ENCODE measurements around the gene TERT. TPM values are rescaled to one million over a fixed set of nuclear protein-coding genes. Genes with fewer than 3 reads are reported as not detected.
A peak's percentile ranks its signal among the peaks of the same experiment; 100 is the strongest.

The TERT gene
- total and polyA plus RNA-seq, 2 of the 4 experiments (the other 2 are of a cell fraction), result not detected

- Histone ChIP-seq H4K91ac (ENCODE audit: insufficient read depth, low read depth, low read length) (no peak overlapping the region), H3K4ac (ENCODE audit: low read depth, low read length) (no peak overlapping the region)
These were observed 32.5 kb downstream of the TERT start for GRCh38 chr5:1262381-1262780.

More at GRCh38 chr5:1262381-1262780, 32.5 kb downstream of the TERT start:
- ChIA-PET POLR2A (ENCODE audit: unreplicated experiment) (no interaction called here), CTCF (no interaction called here)
- BruUV-seq (replicated peaks), result no TSS peak
- no peak overlapping the region for H3K4me2 ChIP-seq (ENCODE audit: low read depth, low read length)
- H3K18ac ChIP-seq (ENCODE audit: low read depth, low read length), result no peak overlapping the region
- no peak overlapping the region for H2BK15ac ChIP-seq (ENCODE audit: low read depth, low read length)
- H3K14ac ChIP-seq (replicated peaks; ENCODE audit: low read depth, low read length), result no peak overlapping the region
- TF ChIP-seq USF2 (IDR thresholded peaks at IDR 0.05; ENCODE audit: low read depth, low read length), result no peak
- TF ChIP-seq NFE2L2 (IDR thresholded peaks at IDR 0.05; ENCODE audit: low read depth, low read length), result no peak
- TF ChIP-seq SMC3 (IDR thresholded peaks at IDR 0.05; ENCODE audit: low read depth, low read length), result no peak
- TF ChIP-seq FOS (IDR thresholded peaks at IDR 0.05; ENCODE audit: low read depth, low read length), result no peak
- no peak for TF ChIP-seq MAZ (IDR thresholded peaks at IDR 0.05; ENCODE audit: borderline replicate concordance, low read depth, low read length)
- TF ChIP-seq RCOR1 (IDR thresholded peaks at IDR 0.05; ENCODE audit: insufficient replicate concordance, low read length), result no peak
- H3K27ac ChIP-seq (ENCODE audit: insufficient read depth, low read length), result no peak overlapping the region
- no peak overlapping the region for H2AK5ac ChIP-seq (ENCODE audit: low read depth, low read length)
- H2BK120ac ChIP-seq (ENCODE audit: low read depth, low read length), result no peak overlapping the region
- dilution Hi-C loops (cut with HindIII; ENCODE audit: low sequenced_read_pairs, unreplicated experiment) (no loop called here), in situ Hi-C loops (cut with MboI; ENCODE audit: low sequenced_read_pairs) (no loop called here), intact Hi-C loops (cut with micrococcal nuclease) (no loop called here)
- H3K9me1 ChIP-seq (ENCODE audit: insufficient read depth, low read length), result no peaks in the 10 kb centered on the region
- DNase-seq (peak; percentile 6), ATAC-seq (ENCODE audit: low read depth) (no peak)
- no peaks in the 10 kb centered on the region for H3K36me3 ChIP-seq (ENCODE audit: control insufficient read depth, insufficient read depth, low read length)
- H3K4me1 ChIP-seq (ENCODE audit: control insufficient read depth, insufficient read depth, low read length), result no peaks in the 10 kb centered on the region
- 56% methylated on average over 1 of the region's 1 CpG; no CpG with 5 or more reads in 1 of the 2 experiments for WGBS, 2 experiments (ENCODE audit: extremely low coverage in 2 of 2, insufficient read length in 1 of 2)
- H3K9me3 ChIP-seq (ENCODE audit: control insufficient read depth, insufficient read depth, low read length), result peaks cover 57% of the 10 kb centered on the region
- no peak overlapping the region for H4K5ac ChIP-seq (ENCODE audit: low read depth, low read length)
- H2AFZ ChIP-seq (replicated peaks; ENCODE audit: low read length, poor library complexity), result no peak overlapping the region
- no peak overlapping the region for H3K56ac ChIP-seq (ENCODE audit: extremely low read depth, insufficient read depth, low read length)
- no peak overlapping the region for H3K4me3 ChIP-seq (ENCODE audit: insufficient read depth, low read depth, low read length)
- no peak overlapping the region for H2BK20ac ChIP-seq (ENCODE audit: low read depth, low read length)
- H2BK5ac ChIP-seq (ENCODE audit: low read depth, low read length, poor library complexity, severe bottlenecking), result no peak overlapping the region
- H4K20me1 ChIP-seq (ENCODE audit: insufficient read depth, low read length), result no peaks in the 10 kb centered on the region
- H3K27me3 ChIP-seq (ENCODE audit: control insufficient read depth, insufficient read depth, low read length), result no peaks in the 10 kb centered on the region
- no peaks in the 10 kb centered on the region for H3K79me1 ChIP-seq (ENCODE audit: low read depth in 1 of 2, low read length in 2 of 2)
- no peak overlapping the region for H2AK9ac ChIP-seq (replicated peaks; ENCODE audit: low read depth, low read length, poor library complexity)
- no peak overlapping the region for H4K8ac ChIP-seq (ENCODE audit: low read depth in 2 of 2, low read length in 2 of 2)
- no peak overlapping the region for H3K23ac ChIP-seq (ENCODE audit: low read depth, low read length)
- no peak overlapping the region for H3K9ac ChIP-seq (ENCODE audit: low read depth, low read length)
